A549 treated with AZD2906 at 1 μM for 4 hours (cell line): ENCODE results near the gene OR10A5. TPM values are rescaled to one million over a fixed set of nuclear protein-coding genes. Genes with fewer than 3 reads are reported as not detected.

ENCODE experiments used
- total RNA-seq: library from RNA; stranded (reverse); fragments of 200-300 nt; extraction: Qiagen RNA extraction; gene quantifications from 5 replicates; pipeline ENCODE4 v1.2.3, GENCODE V29; 2022

OR10A5 gene, protein sequence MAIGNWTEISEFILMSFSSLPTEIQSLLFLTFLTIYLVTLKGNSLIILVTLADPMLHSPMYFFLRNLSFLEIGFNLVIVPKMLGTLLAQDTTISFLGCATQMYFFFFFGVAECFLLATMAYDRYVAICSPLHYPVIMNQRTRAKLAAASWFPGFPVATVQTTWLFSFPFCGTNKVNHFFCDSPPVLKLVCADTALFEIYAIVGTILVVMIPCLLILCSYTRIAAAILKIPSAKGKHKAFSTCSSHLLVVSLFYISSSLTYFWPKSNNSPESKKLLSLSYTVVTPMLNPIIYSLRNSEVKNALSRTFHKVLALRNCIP
- total RNA-seq, result not detected in 5 replicates

DNA sequence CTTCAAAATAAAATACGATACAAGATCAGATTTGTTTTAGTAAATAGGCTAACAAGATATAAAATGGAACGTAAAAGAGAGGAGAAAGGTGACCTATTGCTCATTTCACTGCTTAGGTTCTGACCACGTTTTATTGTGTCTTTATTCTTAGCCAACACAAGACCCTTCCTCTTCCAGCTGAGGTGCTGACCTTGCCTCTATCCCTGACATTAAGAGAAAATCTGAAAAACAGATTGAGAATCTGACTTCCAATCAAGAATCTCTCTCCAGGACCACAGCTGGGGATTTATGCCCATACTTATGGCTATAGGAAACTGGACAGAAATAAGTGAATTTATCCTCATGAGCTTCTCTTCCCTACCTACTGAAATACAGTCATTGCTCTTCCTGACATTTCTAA lies at the start of gene OR10A5:
Gene OR10A5 (plus strand): TSS at position 301 of the 400 bp plus-strand sequence. CDS start 0 bp downstream, at position 301.

DNA sequence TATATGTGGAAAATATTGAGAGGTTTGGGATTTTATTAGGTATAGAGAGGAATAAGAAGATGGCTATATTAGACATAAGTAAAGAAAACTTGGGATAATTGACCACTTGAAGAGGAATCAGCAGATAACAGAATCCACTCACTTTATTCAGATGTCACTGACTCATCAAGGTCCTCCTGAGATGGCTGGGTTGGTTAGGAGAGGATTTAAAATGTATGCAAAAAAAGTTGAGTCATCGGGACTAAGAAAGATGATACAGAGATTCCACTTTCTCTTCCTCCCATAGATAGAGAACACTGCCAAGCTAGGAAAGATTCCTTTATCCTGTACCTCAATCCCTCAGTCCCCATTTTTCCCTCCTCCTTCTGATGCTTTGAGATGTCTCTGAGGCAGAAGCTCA lies 46.1 kb upstream of the OR10A5 start, which contains the start of gene OR6A2:
Gene OR6A2 (minus strand): TSS at position 288 of the 400 bp plus-strand sequence. CDS start 3,981 bp downstream, outside the sequence.

DNA sequence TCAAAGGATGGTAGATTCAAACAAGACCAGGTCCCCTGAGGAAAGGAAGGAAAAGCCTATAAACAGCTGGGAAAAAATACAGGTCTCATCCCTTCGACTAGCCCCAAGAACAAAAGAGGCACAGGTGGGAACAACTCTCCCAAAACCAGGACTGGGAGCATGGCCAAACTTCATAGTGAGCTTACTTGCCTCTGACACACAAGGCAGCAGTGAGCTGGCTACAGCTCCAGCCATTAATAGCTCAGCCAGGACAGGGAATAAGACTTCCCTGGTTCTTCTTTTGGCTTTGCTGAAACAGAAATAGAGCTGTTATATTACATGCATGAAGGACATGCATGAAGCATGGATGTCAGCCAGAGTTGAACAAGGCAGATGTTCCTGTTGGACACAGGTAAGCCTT lies 17.5 kb downstream of the OR10A5 start, which contains the start of gene OR10A2:
Gene OR10A2 (plus strand): TSS at position 97 of the 400 bp plus-strand sequence. CDS start 6,698 bp downstream, outside the sequence.

DNA sequence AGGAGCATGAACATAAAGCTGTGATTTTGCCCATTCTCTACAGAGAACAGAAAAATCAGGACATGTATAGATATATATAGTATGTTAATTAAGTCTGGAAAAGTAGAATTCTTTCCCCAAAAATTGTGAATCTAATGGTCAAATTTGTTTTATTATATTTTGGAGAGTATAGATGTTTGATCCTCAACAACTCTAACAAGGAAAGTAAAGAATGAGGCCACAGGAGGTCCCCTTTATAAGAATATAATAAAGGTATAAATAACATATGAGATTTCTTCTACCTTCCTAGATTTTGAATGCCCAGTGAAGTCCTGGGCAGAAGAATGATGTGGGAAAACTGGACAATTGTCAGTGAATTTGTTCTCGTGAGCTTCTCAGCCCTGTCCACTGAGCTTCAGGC lies 30.8 kb downstream of the OR10A5 start, which contains the start of gene OR10A4:
Gene OR10A4 (plus strand): TSS at position 301 of the 400 bp plus-strand sequence. CDS start 23 bp downstream, at position 324.

DNA sequence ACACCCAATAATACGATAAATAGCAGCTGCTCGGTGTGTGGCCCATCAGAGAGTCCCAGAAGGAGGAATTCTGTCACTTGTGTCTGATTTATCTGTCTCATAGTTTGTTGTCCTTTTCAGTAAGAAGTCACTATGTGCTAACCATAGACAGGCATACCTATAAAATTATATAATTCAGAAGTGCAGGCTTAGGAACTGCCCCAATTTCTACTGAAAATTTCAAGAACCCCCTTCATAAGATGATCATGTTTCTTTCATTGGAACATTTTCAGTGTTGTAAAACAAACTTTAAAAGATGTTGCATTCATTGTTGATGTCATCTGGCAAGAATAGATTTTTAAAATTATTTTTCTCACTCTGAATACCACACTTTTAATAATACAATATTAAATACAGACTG lies 46.9 kb downstream of the OR10A5 start, which contains the start of gene OR2D2:
Gene OR2D2 (minus strand): TSS at position 101 of the 400 bp plus-strand sequence. CDS start 0 bp downstream, at position 101.

Other genes starting within 250 kb of the OR10A5 start
- 23.2 to 35.1 TPM (median 30.5 TPM) in 5 replicates for gene RRP8, start 242.1 kb upstream of the OR10A5 start, total RNA-seq
- 111 to 117 TPM (median 114 TPM) in 5 replicates for gene ILK, start 241.9 kb upstream of the OR10A5 start, total RNA-seq
- gene TAF10, start 233.5 kb upstream of the OR10A5 start, total RNA-seq, result 171 to 245 TPM (median 223 TPM) in 5 replicates
- 39.1 to 45.9 TPM (median 42.1 TPM) in 5 replicates for gene TPP1, start 226.3 kb upstream of the OR10A5 start, total RNA-seq
- 0.07 to 0.08 TPM (median 0.07 TPM) in 5 replicates for gene DCHS1, start 189.9 kb upstream of the OR10A5 start, total RNA-seq
- gene MRPL17, start 162.3 kb upstream of the OR10A5 start, total RNA-seq, result 88.3 to 99.9 TPM (median 90.9 TPM) in 5 replicates
- 0.06 to 0.11 TPM in 2 of 5 replicates, not detected in the others for gene OR2AG2, start 73.7 kb upstream of the OR10A5 start, total RNA-seq
- gene OR2AG1, start 62.7 kb upstream of the OR10A5 start, total RNA-seq, result not detected in 5 replicates
- gene OR6A2, start 46.0 kb upstream of the OR10A5 start, total RNA-seq, result not detected in 5 replicates
- not detected in 5 replicates for gene OR10A2, start 17.4 kb downstream of the OR10A5 start, total RNA-seq
- not detected in 5 replicates for gene OR10A4, start 30.9 kb downstream of the OR10A5 start, total RNA-seq
- not detected in 5 replicates for gene OR2D2, start 46.8 kb downstream of the OR10A5 start, total RNA-seq
- not detected in 5 replicates for gene OR2D3, start 75.3 kb downstream of the OR10A5 start, total RNA-seq
- gene ZNF215, start 80.7 kb downstream of the OR10A5 start, total RNA-seq, result 0.77 to 1.1 TPM (median 0.86 TPM) in 5 replicates
- gene ZNF214, start 174.7 kb downstream of the OR10A5 start, total RNA-seq, result 0.72 to 1.2 TPM (median 0.93 TPM) in 5 replicates
- gene NLRP14, start 174.8 kb downstream of the OR10A5 start, total RNA-seq, result not detected in 5 replicates
- gene RBMXL2, start 243.3 kb downstream of the OR10A5 start, total RNA-seq, result not detected in 5 replicates